K562 (cell line): ENCODE results near the gene ITM2B. TPM values are rescaled to one million over a fixed set of nuclear protein-coding genes. Genes with fewer than 3 reads are reported as not detected.

ENCODE experiments used
- ATAC-seq: fragments of 200-7000 bp; cut with Tn5 transposase; 3 replicates; pipeline ENCODE4 v1.9.1; 2020; ENCODE audit warnings: moderate library complexity
- BruUV-seq: library from RNA; stranded (reverse); fragments of 400-500 nt; replicated peaks from 2 replicates; lab custom pipeline; 2021; lab: Mats Ljungman, UMichigan
- CTCF ChIA-PET: fragments of 300-600 bp; formaldehyde crosslinking; extraction: SDS; loops from one replicate; lab custom pipeline; 2021; ENCODE audit warnings: low intra/inter-chr PET ratio; lab: Yijun Ruan, JAX
- POLR2A ChIA-PET: fragments of 300-600, 350-650 bp; sonication (Branson Sonifier 250); formaldehyde crosslinking; extraction: SDS; loops from one replicate; lab custom pipeline; 2021; ENCODE audit warnings: antibody characterized with exemption, inconsistent platforms; lab: Yijun Ruan, JAX
- DNase-seq, 4 experiments: peaks; one replicate each; pipeline versions ENCODE4 v3.0.0 to v3.0.0-alpha.2; 2011 to 2018; ENCODE audit warnings: low spot score in 3 of 4, mixed read lengths in 3 of 4; ENCODE audit errors: extremely low read depth in 1 of 4
- FAIRE-seq: peaks from 2 replicates; lab custom pipeline; 2011; peaks lifted over from hg19 to GRCh38; lab: Jason Lieb, UNC
- H2AFZ ChIP-seq: 2 replicates; pipeline ENCODE4 v1.6.0; 2011; ENCODE audit warnings: low read depth, low read length, control low read depth, inconsistent platforms
- H3K27ac ChIP-seq: fragments of 200-600 bp; 3 replicates; pipeline ENCODE4 v1.8.0; 2011; ENCODE audit warnings: low read depth, mild to moderate bottlenecking, control low read depth, inconsistent platforms, low read length, moderate library complexity, mixed read lengths; ENCODE audit errors: extremely low read depth
- H3K27me3 ChIP-seq, 2 experiments: fragments of 300-600 bp in 1 of 2; 2 replicates in 1 of 2; 3 replicates in 1 of 2; pipeline versions ENCODE4 v1.6.0 to v1.8.0; 2011; ENCODE audit warnings: inconsistent platforms in 2 of 2, low read length in 2 of 2, mild to moderate bottlenecking in 1 of 2, mixed read lengths in 1 of 2, moderate library complexity in 1 of 2; ENCODE audit not compliant: control insufficient read depth in 2 of 2, insufficient read depth in 2 of 2
- H3K36me3 ChIP-seq: fragments of 300-600 bp; 3 replicates; pipeline ENCODE4 v1.8.0; 2011; ENCODE audit warnings: mild to moderate bottlenecking, low read length, inconsistent platforms; ENCODE audit not compliant: control insufficient read depth, insufficient read depth
- H3K4me1 ChIP-seq, 2 experiments: fragments of 200-600 bp in 1 of 2; replicated peaks in 1 of 2; 2 replicates in 1 of 2; 3 replicates in 1 of 2; pipeline versions ENCODE4 v1.5.1 to v1.8.0; 2011; ENCODE audit warnings: inconsistent platforms in 2 of 2, low read length in 2 of 2, mild to moderate bottlenecking in 1 of 2, mixed read lengths in 1 of 2, moderate library complexity in 1 of 2; ENCODE audit not compliant: control insufficient read depth in 2 of 2, insufficient read depth in 2 of 2
- H3K4me2 ChIP-seq: 2 replicates; pipeline ENCODE4 v1.6.1; 2011; ENCODE audit warnings: low read length, control low read depth, inconsistent platforms, mixed read lengths; ENCODE audit not compliant: insufficient read depth
- H3K4me3 ChIP-seq: fragments of 200-600 bp; sonication (generic), shearing (Covaris generic); 2 replicates; pipeline ENCODE4 v1.5.1; 2016; ENCODE audit warnings: control low read depth, inconsistent platforms
- H3K79me2 ChIP-seq: fragments of 200-600 bp; 3 replicates; pipeline ENCODE4 v1.8.0; 2011; ENCODE audit warnings: low read length, inconsistent platforms; ENCODE audit not compliant: control insufficient read depth, insufficient read depth
- H3K9ac ChIP-seq, 2 experiments: 2 replicates each; pipeline versions ENCODE4 v1.6.0 to v1.6.1; 2011; ENCODE audit warnings: low read depth in 2 of 2, low read length in 2 of 2, control low read depth in 1 of 2, inconsistent platforms in 1 of 2, mild to moderate bottlenecking in 1 of 2, mixed read lengths in 1 of 2; ENCODE audit not compliant: insufficient read depth in 1 of 2
- H3K9me1 ChIP-seq: one replicate; pipeline ENCODE4 v1.6.0; 2011; ENCODE audit warnings: inconsistent platforms, mild to moderate bottlenecking, low read length, moderate library complexity; ENCODE audit not compliant: control insufficient read depth, insufficient read depth
- H3K9me3 ChIP-seq: replicated peaks from 2 replicates; pipeline ENCODE4 v1.5.1; 2011; ENCODE audit warnings: low read depth, low read length, inconsistent platforms; ENCODE audit not compliant: control insufficient read depth, insufficient read depth
- H4K20me1 ChIP-seq: replicated peaks from 2 replicates; pipeline ENCODE4 v1.6.1; 2011; ENCODE audit warnings: low read length, inconsistent platforms, mixed read lengths; ENCODE audit not compliant: control insufficient read depth, insufficient read depth
- ARNT ChIP-seq, 2 experiments: fragments of 450-650 bp; IDR thresholded peaks; 2 replicates each; pipeline ENCODE4 v1.6.1; 2016; ENCODE audit warnings: mild to moderate bottlenecking in 1 of 2
- MAZ ChIP-seq, 2 experiments: fragments of 450-650 bp in 1 of 2; sonication (generic) in 1 of 2; formaldehyde crosslinking; IDR thresholded peaks in 1 of 2; conservative IDR thresholded peaks in 1 of 2; 2 replicates each; pipeline versions ENCODE4 v1.4.0 to v1.5.0; 2020; ENCODE audit warnings: mild to moderate bottlenecking in 1 of 2, missing genetic modification reagents in 1 of 2
- MITF ChIP-seq: IDR thresholded peaks from 2 replicates; pipeline ENCODE4 v1.6.1; 2014; ENCODE audit warnings: antibody characterized with exemption
- NFRKB ChIP-seq: fragments of 450-650 bp; IDR thresholded peaks from 2 replicates; pipeline ENCODE4 v1.6.1; 2016; ENCODE audit warnings: low read depth
- POLR2H ChIP-seq: IDR thresholded peaks from 2 replicates; pipeline ENCODE4 v1.6.1; 2016; ENCODE audit warnings: missing genetic modification characterization, low read depth, mild to moderate bottlenecking, control low read depth, missing compliant biosample characterization, moderate library complexity
- SRSF7 ChIP-seq: fragments of 200-400 bp; formaldehyde crosslinking; optimal IDR thresholded peaks from 2 replicates; pipeline ENCODE3; 2017; ENCODE audit warnings: mild to moderate bottlenecking, low read depth, low read length
- WGBS: fragments of 100-300 bp; shearing (Covaris generic); methylation state at CpG from one replicate; pipeline ENCODE4 v1.1.6; 2016; ENCODE audit warnings: low coverage, mixed read lengths; ENCODE audit not compliant: insufficient coverage; ENCODE audit errors: missing lambda C conversion rate; 5-methylcytosine and 5-hydroxymethylcytosine counted together
- in situ Hi-C: fragments of 300-500 bp; cut with MboI; formaldehyde crosslinking; loops from 4 replicates; pipeline ENCODE4 v1.15.0; 2018; ENCODE audit warnings: inconsistent platforms, mixed read lengths
- intact Hi-C: fragments of 100-400 bp; cut with micrococcal nuclease; formaldehyde crosslinking; loops from 2 replicates; pipeline ENCODE4 v1.14.2; 2022
- polyA plus RNA-seq, 8 experiments: library from polyadenylated mRNA; depleted of rRNA in 4 of 8; stranded (reverse) in 5 of 8; unstranded in 3 of 8; fragments of >200 nt; fragmentation: Nextera tagmentation in 2 of 8; fragmentation: Illumina TruSeq in 1 of 8; extraction: Ambion mirVana in 2 of 8; extraction: Trizol in 1 of 8; gene quantifications; 2 replicates each; pipeline versions ENCODE4 v1.2.1 to v1.2.3, GENCODE V29; 2011 to 2014; ENCODE audit warnings: inconsistent platforms in 1 of 8, missing spikeins in 1 of 8
- total RNA-seq, 7 experiments: library from RNA; depleted of rRNA in 6 of 7; stranded (reverse); fragments of >200 nt in 6 of 7; fragmentation: Illumina TruSeq in 2 of 7; extraction: Trizol in 2 of 7; gene quantifications; 2 replicates each; pipeline versions ENCODE4 v1.2.1 to v1.2.3, GENCODE V29; 2011 to 2021; ENCODE audit warnings: low replicate concordance in 1 of 7
- TF ChIP-seq, protein P1 (sequence below): fragments of 250-450 bp; sonication (Bioruptor Pico); IDR thresholded peaks from 2 replicates; pipeline ENCODE4 v1.5.0; 2021

Gene ITM2B
- total and polyA plus RNA-seq, 9 of the 15 experiments (the other 6 are each of a cell fraction or from before 2014, with no cell fraction given): 22.0 to 83.8 (median 45.0) TPM

DNA sequence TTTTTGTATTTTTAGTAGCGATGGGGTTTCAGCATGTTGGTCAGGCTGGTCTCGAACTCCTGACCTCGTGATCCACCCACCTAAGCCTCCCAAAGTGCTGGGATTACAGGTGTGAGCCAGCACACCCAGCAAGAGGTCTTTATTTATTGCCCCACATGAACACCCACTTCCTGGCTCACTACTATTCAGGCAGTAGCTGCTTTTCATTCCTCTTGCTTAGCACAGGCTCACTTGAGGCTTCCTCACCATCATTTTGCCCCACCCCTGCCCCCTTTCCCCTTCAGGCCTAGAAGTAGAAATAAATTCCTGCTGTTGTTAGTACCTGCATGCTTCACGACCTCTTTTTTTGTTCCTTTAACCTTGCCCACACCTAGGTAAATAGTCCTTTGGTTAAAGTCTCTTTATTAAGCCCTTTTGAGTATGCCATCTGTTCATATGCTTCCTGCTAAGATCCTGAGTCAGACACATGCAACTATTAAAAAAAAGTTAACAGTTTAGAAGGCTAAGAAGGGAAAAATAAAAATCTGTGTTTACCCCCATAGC is 33.5 kb upstream of the ITM2B start:
- POLR2A ChIA-PET: no interaction called here
- Histone ChIP-seq H3K4me2 (no peak overlapping the region), H4K20me1 (no peaks in the 10 kb centered on the region), H3K9ac (no peak overlapping the region), H3K27me3 (no peaks in the 10 kb centered on the region; a peak in 1 of 5 replicates), H3K4me1 (no peaks in the 10 kb centered on the region; a peak in 1 of 5 replicates), H3K4me3 (no peak overlapping the region), H3K9me1 (no peaks in the 10 kb centered on the region), H2AFZ (no peak overlapping the region), H3K79me2 (no peaks in the 10 kb centered on the region), H3K27ac (no peak overlapping the region), H3K36me3 (no peaks in the 10 kb centered on the region)
- ATAC-seq (no peak), DNase-seq (no peak), FAIRE-seq (no peak)
- in situ Hi-C loops (no loop called here), intact Hi-C loops (no loop called here)
- WGBS: 26% methylated on average over 4 of the region's 4 CpGs
- BruUV-seq: no TSS peak
- TF ChIP-seq NFRKB: no peak
- no peak for TF ChIP-seq SRSF7
- no peak for TF ChIP-seq POLR2H (tag)
- no peak for TF ChIP-seq MAZ (CRISPR knock-in tag; conservative IDR thresholded peaks at IDR 0.05 in 1 of 2, IDR thresholded peaks at IDR 0.05 in 1 of 2)
- TF ChIP-seq ARNT (IDR thresholded peaks at IDR 0.05): no peak
- TF ChIP-seq, protein P1, sequence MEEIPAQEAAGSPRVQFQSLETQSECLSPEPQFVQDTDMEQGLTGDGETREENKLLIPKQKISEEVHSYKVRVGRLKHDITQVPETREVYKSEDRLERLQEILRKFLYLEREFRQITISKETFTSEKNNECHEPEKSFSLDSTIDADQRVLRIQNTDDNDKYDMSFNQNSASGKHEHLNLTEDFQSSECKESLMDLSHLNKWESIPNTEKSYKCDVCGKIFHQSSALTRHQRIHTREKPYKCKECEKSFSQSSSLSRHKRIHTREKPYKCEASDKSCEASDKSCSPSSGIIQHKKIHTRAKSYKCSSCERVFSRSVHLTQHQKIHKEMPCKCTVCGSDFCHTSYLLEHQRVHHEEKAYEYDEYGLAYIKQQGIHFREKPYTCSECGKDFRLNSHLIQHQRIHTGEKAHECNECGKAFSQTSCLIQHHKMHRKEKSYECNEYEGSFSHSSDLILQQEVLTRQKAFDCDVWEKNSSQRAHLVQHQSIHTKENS (CRISPR knock-in tag): no peak
- TF ChIP-seq MITF: no peak
- TF ChIP-seq, all 486 proteins: peak for 0
- no peaks in the 10 kb centered on the region for H3K9me3 ChIP-seq
- CTCF ChIA-PET: no interaction called here
